IMR-90 (cell line): ENCODE results near the gene ITSN1. TPM values are rescaled to one million over a fixed set of nuclear protein-coding genes. Genes with fewer than 3 reads are reported as not detected.
A peak's percentile ranks its signal among the peaks of the same experiment; 100 is the strongest.

Experiments
- ATAC-seq: fragments of 200-7000 bp; cut with Tn5 transposase; 2 replicates; pipeline ENCODE4 v1.9.1; 2020; ENCODE audit warnings: low read depth, mild to moderate bottlenecking, moderate library complexity
- BruUV-seq: library from RNA; stranded (reverse); fragments of 400-500 nt; replicated peaks from 2 replicates; lab custom pipeline; 2021; lab: Mats Ljungman, UMichigan
- CTCF ChIA-PET: fragments of 300-600 bp; formaldehyde crosslinking; extraction: SDS; loops from one replicate; lab custom pipeline; 2021; ENCODE audit warnings: antibody characterized with exemption; lab: Yijun Ruan, JAX
- POLR2A ChIA-PET: fragments of 300-600 bp; sonication (Branson Sonifier 250); formaldehyde crosslinking; loops from one replicate; lab custom pipeline; 2022; ENCODE audit warnings: antibody characterized with exemption; ENCODE audit not compliant: unreplicated experiment; lab: Charles Lee
- DNase-seq: peaks from one replicate; pipeline ENCODE4 v3.0.0; 2013
- H2AFZ ChIP-seq: replicated peaks from 2 replicates; pipeline ENCODE3; 2013; ENCODE audit warnings: low read length, mild to moderate bottlenecking; ENCODE audit not compliant: poor library complexity
- H2AK5ac ChIP-seq: 2 replicates; pipeline ENCODE4 v1.6.1; 2013; ENCODE audit warnings: low read depth, low read length, inconsistent platforms
- H2AK9ac ChIP-seq: replicated peaks from 2 replicates; pipeline ENCODE3; 2013; ENCODE audit warnings: mild to moderate bottlenecking, low read depth, low read length, moderate library complexity; ENCODE audit not compliant: poor library complexity
- H2BK120ac ChIP-seq: 2 replicates; pipeline ENCODE4 v1.6.1; 2013; ENCODE audit warnings: low read depth, low read length, inconsistent platforms
- H2BK15ac ChIP-seq: 3 replicates; pipeline ENCODE4 v1.6.1; 2013; ENCODE audit warnings: low read depth, low read length, inconsistent platforms
- H2BK20ac ChIP-seq: 2 replicates; pipeline ENCODE4 v1.6.1; 2013; ENCODE audit warnings: low read depth, mild to moderate bottlenecking, inconsistent platforms, low read length, moderate library complexity
- H2BK5ac ChIP-seq: 2 replicates; pipeline ENCODE4 v1.6.1; 2013; ENCODE audit warnings: mild to moderate bottlenecking, low read depth, low read length, inconsistent platforms; ENCODE audit not compliant: poor library complexity, severe bottlenecking
- H3K14ac ChIP-seq: replicated peaks from 2 replicates; pipeline ENCODE4 v1.6.1; 2013; ENCODE audit warnings: low read depth, low read length, inconsistent platforms
- H3K18ac ChIP-seq: 2 replicates; pipeline ENCODE4 v1.6.1; 2013; ENCODE audit warnings: low read depth, low read length, control low read depth
- H3K23ac ChIP-seq: 2 replicates; pipeline ENCODE4 v1.6.1; 2013; ENCODE audit warnings: low read depth, low read length, inconsistent platforms
- H3K27ac ChIP-seq: 2 replicates; pipeline ENCODE4 v1.5.1; 2013; ENCODE audit warnings: mild to moderate bottlenecking, control low read depth, low read length; ENCODE audit not compliant: insufficient read depth
- H3K27me3 ChIP-seq: 2 replicates; pipeline ENCODE4 v1.6.1; 2013; ENCODE audit warnings: low read length; ENCODE audit not compliant: control insufficient read depth, insufficient read depth
- H3K36me3 ChIP-seq: 2 replicates; pipeline ENCODE4 v1.6.1; 2013; ENCODE audit warnings: low read length, mixed read lengths; ENCODE audit not compliant: control insufficient read depth, insufficient read depth
- H3K4ac ChIP-seq: 2 replicates; pipeline ENCODE4 v1.6.1; 2013; ENCODE audit warnings: low read depth, low read length, inconsistent platforms
- H3K4me1 ChIP-seq: 2 replicates; pipeline ENCODE4 v1.6.1; 2013; ENCODE audit warnings: low read length, mixed read lengths; ENCODE audit not compliant: control insufficient read depth, insufficient read depth
- H3K4me2 ChIP-seq: 2 replicates; pipeline ENCODE4 v1.6.1; 2013; ENCODE audit warnings: low read depth, mild to moderate bottlenecking, control low read depth, low read length, moderate library complexity
- H3K4me3 ChIP-seq: 2 replicates; pipeline ENCODE4 v1.5.1; 2013; ENCODE audit warnings: low read depth, mild to moderate bottlenecking, control low read depth, low read length, moderate library complexity; ENCODE audit not compliant: insufficient read depth
- H3K56ac ChIP-seq: 2 replicates; pipeline ENCODE4 v1.6.1; 2013; ENCODE audit warnings: low read length, inconsistent platforms; ENCODE audit not compliant: insufficient read depth; ENCODE audit errors: extremely low read depth
- H3K79me1 ChIP-seq, 2 experiments: 2 replicates each; pipeline ENCODE4 v1.6.1; 2013; ENCODE audit warnings: low read length in 2 of 2, inconsistent platforms in 1 of 2, low read depth in 1 of 2
- H3K9ac ChIP-seq: 2 replicates; pipeline ENCODE4 v1.6.1; 2013; ENCODE audit warnings: low read depth, low read length, control low read depth
- H3K9me1 ChIP-seq: 2 replicates; pipeline ENCODE4 v1.6.1; 2013; ENCODE audit warnings: low read length, inconsistent platforms; ENCODE audit not compliant: insufficient read depth
- H3K9me3 ChIP-seq: 2 replicates; pipeline ENCODE4 v1.6.1; 2013; ENCODE audit warnings: low read length; ENCODE audit not compliant: control insufficient read depth, insufficient read depth
- H4K20me1 ChIP-seq: 2 replicates; pipeline ENCODE4 v1.6.1; 2013; ENCODE audit warnings: low read length, inconsistent platforms; ENCODE audit not compliant: insufficient read depth
- H4K5ac ChIP-seq: 2 replicates; pipeline ENCODE4 v1.6.1; 2013; ENCODE audit warnings: mild to moderate bottlenecking, low read depth, low read length, control low read depth
- H4K8ac ChIP-seq, 2 experiments: 2 replicates each; pipeline ENCODE4 v1.6.1; 2013; ENCODE audit warnings: low read depth in 2 of 2, low read length in 2 of 2, control low read depth in 1 of 2, inconsistent platforms in 1 of 2
- H4K91ac ChIP-seq: 2 replicates; pipeline ENCODE4 v1.6.1; 2013; ENCODE audit warnings: low read depth, low read length, inconsistent platforms; ENCODE audit not compliant: insufficient read depth
- CEBPB ChIP-seq: IDR thresholded peaks from 2 replicates; pipeline ENCODE4 v1.6.1; 2012; ENCODE audit warnings: low read depth, low read length, improper control_type of control experiment
- MAFK ChIP-seq: IDR thresholded peaks from 2 replicates; pipeline ENCODE4 v1.6.1; 2012; ENCODE audit warnings: low read depth, low read length, improper control_type of control experiment
- RFX5 ChIP-seq: IDR thresholded peaks from 2 replicates; pipeline ENCODE4 v1.8.0; 2012; ENCODE audit warnings: low read depth, mild to moderate bottlenecking, low read length, moderate library complexity
- WGBS, 2 experiments: methylation state at CpG; one replicate each; pipeline versions ENCODE4 v1.1.5 to v1.1.7; 2013; ENCODE audit warnings: missing lambda C conversion rate in 2 of 2; ENCODE audit not compliant: insufficient read length in 1 of 2; ENCODE audit errors: extremely low coverage in 2 of 2; 5-methylcytosine and 5-hydroxymethylcytosine counted together
- dilution Hi-C: fragments of 300-500 bp; cut with HindIII; formaldehyde crosslinking; loops from one replicate; pipeline ENCODE4 v1.14.3; 2018; ENCODE audit warnings: low sequenced_read_pairs; ENCODE audit not compliant: unreplicated experiment
- in situ Hi-C: fragments of 300-500 bp; cut with MboI; formaldehyde crosslinking; loops from 3 replicates; pipeline ENCODE4 v1.14.3; 2019; ENCODE audit warnings: low sequenced_read_pairs, inconsistent platforms, mixed read lengths
- intact Hi-C: fragments of 100-400 bp; cut with micrococcal nuclease; formaldehyde crosslinking; loops from 2 replicates; pipeline ENCODE4 v1.10.0; 2022
- polyA plus RNA-seq, 3 experiments: library from polyadenylated mRNA; depleted of rRNA; stranded (reverse); fragments of >200 nt; gene quantifications; 2 replicates each; pipeline ENCODE4 v1.2.3, GENCODE V29; 2012; ENCODE audit warnings: low replicate concordance in 1 of 3
- total RNA-seq: library from RNA; depleted of rRNA; stranded (reverse); fragments of >200 nt; gene quantifications from 2 replicates; pipeline ENCODE4 v1.2.3, GENCODE V29; 2012

The ITSN1 gene
- total and polyA plus RNA-seq, 2 of the 4 experiments (the other 2 are of a cell fraction): 45.4 to 62.0 TPM

DNA sequence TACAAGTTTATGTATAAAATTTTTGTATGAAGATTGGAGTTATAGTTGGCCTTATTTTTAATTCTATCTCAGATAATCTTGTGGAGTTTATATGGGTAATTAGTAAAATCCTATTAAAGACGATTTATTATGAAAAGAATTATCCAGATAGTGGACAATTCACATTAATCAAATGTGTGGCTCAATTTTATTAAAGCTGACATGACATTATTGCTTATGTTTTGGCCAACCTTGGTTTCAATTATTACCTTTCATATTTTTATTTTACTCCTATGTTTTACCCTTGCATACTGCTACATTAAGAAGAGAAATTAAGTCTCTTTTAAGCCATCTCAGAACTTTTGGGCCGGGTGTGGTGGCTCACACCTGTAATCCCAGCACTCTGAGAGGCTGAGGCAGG, 110.0 kb downstream of the ITSN1 start:
- Histone ChIP-seq H3K27ac (no peak overlapping the region), H3K27me3 (no peaks in the 10 kb centered on the region), H2AK9ac (no peak overlapping the region), H3K18ac (no peak overlapping the region), H3K9me1 (peaks cover 5% of the 10 kb centered on the region; the same call in 1 of the 2 replicates), H4K20me1 (no peaks in the 10 kb centered on the region), H2BK120ac (no peak overlapping the region), H4K5ac (no peak overlapping the region), H2BK20ac (no peak overlapping the region), H3K9ac (no peak overlapping the region), H3K4me2 (no peak overlapping the region), H4K8ac (no peak overlapping the region), H3K79me1 (peaks cover 0 to 10% of the 10 kb centered on the region in 2 experiments; a peak in 2 of 4 replicates), H4K91ac (no peak overlapping the region), H3K4ac (no peak overlapping the region), H3K14ac (no peak overlapping the region), H3K23ac (no peak overlapping the region), H2AFZ (no peak overlapping the region), H3K36me3 (peaks cover 6% of the 10 kb centered on the region), H2BK15ac (no peak overlapping the region), H3K4me1 (no peaks in the 10 kb centered on the region), H3K9me3 (peaks cover 2% of the 10 kb centered on the region; the same call in 1 of the 2 replicates), H3K4me3 (no peak overlapping the region), H3K56ac (no peak overlapping the region), H2BK5ac (no peak overlapping the region), H2AK5ac (no peak overlapping the region)
- no peak for DNase-seq
- CTCF ChIA-PET: no interaction called here
- BruUV-seq: no TSS peak
- no peak for ATAC-seq
- dilution Hi-C loops: no loop called here
- no CpG with 5 or more reads among the region's 2 CpGs for WGBS, 2 experiments
- intact Hi-C loops: loop anchor here (5.0 kb wide), 1 partner anchor 40 kb away; no protein-coding TSS in a partner anchor
- in situ Hi-C loops: no loop called here
- peak; percentile 86 for TF ChIP-seq MAFK
- TF ChIP-seq CEBPB: no peak
- no peak for TF ChIP-seq RFX5
- POLR2A ChIA-PET: no interaction called here
